ENCODE measurements around the gene NUP62CL.

- no peak for TF ChIP-seq EZH2 (IDR thresholded peaks at IDR 0.05)
- no peak for TF ChIP-seq POLR2AphosphoS5 (IDR thresholded peaks at IDR 0.05; ENCODE audit: borderline replicate concordance, low read depth, low read length)
These were observed 856 bp upstream of the NUP62CL start for GRCh38 chrX:107207089-107207488.

All from SK-N-MC (cell line).